GM21390 (cell line): ENCODE results near the gene TRPV6.

Experiments used
- ATAC-seq: cut with Tn5 transposase; IDR thresholded peaks from one replicate; pipeline ENCODE4 v1.9.1; 2021; ENCODE audit not compliant: unreplicated experiment

Gene TRPV6

GRCh38 chr7:142885311-142886230, at the start of gene TRPV6:
Gene TRPV6 (minus strand): TSS chr7:142885745.
- no peak for ATAC-seq

GRCh38 chr7:142934056-142934455, 48.5 kb upstream of the TRPV6 start:
- ATAC-seq = no peak

GRCh38 chr7:142933624-142934023, 48.1 kb upstream of the TRPV6 start, which contains the start of gene TRPV5:
Gene TRPV5 (minus strand): TSS chr7:142933746. CDS start chr7:142933459, 287 bp downstream.
- no peak for ATAC-seq

- ATAC-seq = no peak
Measured at GRCh38 chr7:142933092-142933475, 47.5 kb upstream of the TRPV6 start.

GRCh38 chr7:142932386-142933091, 47.0 kb upstream of the TRPV6 start:
- ATAC-seq = no peak

GRCh38 chr7:142930126-142930730, 44.7 kb upstream of the TRPV6 start:
- no peak for ATAC-seq

GRCh38 chr7:142927949-142928348, 42.4 kb upstream of the TRPV6 start:
- ATAC-seq = no peak

GRCh38 chr7:142927085-142927745, 41.7 kb upstream of the TRPV6 start:
- ATAC-seq = no peak

GRCh38 chr7:142925413-142925812, 39.9 kb upstream of the TRPV6 start:
- ATAC-seq = no peak

GRCh38 chr7:142923391-142923790, 37.8 kb upstream of the TRPV6 start:
- ATAC-seq = no peak

- no peak for ATAC-seq
Measured at GRCh38 chr7:142919656-142920055, 34.1 kb upstream of the TRPV6 start.

GRCh38 chr7:142918901-142919300, 33.4 kb upstream of the TRPV6 start:
- no peak for ATAC-seq

GRCh38 chr7:142917447-142917846, 31.9 kb upstream of the TRPV6 start:
- ATAC-seq = no peak

GRCh38 chr7:142916508-142916907, 31.0 kb upstream of the TRPV6 start:
- no peak for ATAC-seq

GRCh38 chr7:142915315-142915714, 29.8 kb upstream of the TRPV6 start:
- ATAC-seq = no peak

- no peak for ATAC-seq
Measured at GRCh38 chr7:142914121-142914520, 28.6 kb upstream of the TRPV6 start.

GRCh38 chr7:142913566-142913965, 28.0 kb upstream of the TRPV6 start:
- no peak for ATAC-seq

- ATAC-seq = no peak
Measured at GRCh38 chr7:142913051-142913450, 27.5 kb upstream of the TRPV6 start.

GRCh38 chr7:142910481-142910880, 24.9 kb upstream of the TRPV6 start:
- no peak for ATAC-seq

- ATAC-seq = no peak
Measured at GRCh38 chr7:142910031-142910433, 24.5 kb upstream of the TRPV6 start.
